Astrocyte (in vitro differentiated cells and primary cell): ENCODE results near the gene TH. TPM values are rescaled to one million over a fixed set of nuclear protein-coding genes. Genes with fewer than 3 reads are reported as not detected.

ENCODE experiments used
- DNase-seq: peaks from one replicate; pipeline ENCODE4 v3.0.0-alpha.2; 2010; ENCODE audit warnings: low read depth
- FAIRE-seq: peaks from 2 replicates; lab custom pipeline; 2011; peaks lifted over from hg19 to GRCh38; lab: Jason Lieb, UNC
- H2AFZ ChIP-seq: 2 replicates; pipeline ENCODE4 v1.6.0; 2012; ENCODE audit warnings: low read depth, low read length, inconsistent platforms
- H3K27ac ChIP-seq: 2 replicates; pipeline ENCODE4 v1.5.1; 2011; ENCODE audit warnings: low read depth, low read length, inconsistent platforms
- H3K27me3 ChIP-seq: 2 replicates; pipeline ENCODE4 v1.6.0; 2011; ENCODE audit warnings: low read length, inconsistent platforms; ENCODE audit not compliant: insufficient read depth
- H3K36me3 ChIP-seq: 2 replicates; pipeline ENCODE4 v1.5.1; 2011; ENCODE audit warnings: low read length, inconsistent platforms; ENCODE audit not compliant: insufficient read depth
- H3K4me1 ChIP-seq: 2 replicates; pipeline ENCODE4 v1.5.1; 2011; ENCODE audit warnings: low read length, inconsistent platforms; ENCODE audit not compliant: insufficient read depth
- H3K4me2 ChIP-seq: 2 replicates; pipeline ENCODE4 v1.6.0; 2012; ENCODE audit warnings: low read length, inconsistent platforms
- H3K4me3 ChIP-seq: 2 replicates; pipeline ENCODE4 v1.5.1; 2011; ENCODE audit warnings: low read depth, mild to moderate bottlenecking, low read length, inconsistent platforms; ENCODE audit not compliant: insufficient read depth
- H3K79me2 ChIP-seq: 2 replicates; pipeline ENCODE4 v1.6.0; 2012; ENCODE audit warnings: mild to moderate bottlenecking, low read length, inconsistent platforms; ENCODE audit not compliant: insufficient read depth
- H3K9ac ChIP-seq: 2 replicates; pipeline ENCODE4 v1.6.0; 2012; ENCODE audit warnings: mild to moderate bottlenecking, low read length, inconsistent platforms
- H3K9me3 ChIP-seq: 2 replicates; pipeline ENCODE4 v1.5.1; 2012; ENCODE audit warnings: low read depth, mild to moderate bottlenecking, low read length, inconsistent platforms; ENCODE audit not compliant: insufficient read depth
- H4K20me1 ChIP-seq: 2 replicates; pipeline ENCODE4 v1.6.0; 2012; ENCODE audit warnings: low read length, inconsistent platforms; ENCODE audit not compliant: insufficient read depth
- H3K27ac Mint-ChIP-seq: one replicate; pipeline ENCODE4 v1.8.0; 2021; ENCODE audit warnings: mild to moderate bottlenecking, mixed read lengths; ENCODE audit not compliant: unreplicated experiment
- H3K27me3 Mint-ChIP-seq: one replicate; pipeline ENCODE4 v1.8.0; 2021; ENCODE audit warnings: low read depth, mixed read lengths; ENCODE audit not compliant: unreplicated experiment
- H3K36me3 Mint-ChIP-seq: one replicate; pipeline ENCODE4 v1.8.0; 2021; ENCODE audit warnings: low read depth, mixed read lengths; ENCODE audit not compliant: unreplicated experiment
- H3K4me1 Mint-ChIP-seq: one replicate; pipeline ENCODE4 v1.8.0; 2021; ENCODE audit warnings: low read depth, mixed read lengths; ENCODE audit not compliant: unreplicated experiment
- H3K4me3 Mint-ChIP-seq: one replicate; pipeline ENCODE4 v1.8.0; 2021; ENCODE audit warnings: mild to moderate bottlenecking, moderate library complexity, mixed read lengths; ENCODE audit not compliant: unreplicated experiment
- H3K9me3 Mint-ChIP-seq: one replicate; pipeline ENCODE4 v1.8.0; 2021; ENCODE audit warnings: mild to moderate bottlenecking, mixed read lengths; ENCODE audit not compliant: unreplicated experiment
- CTCF ChIP-seq: IDR thresholded peaks from 2 replicates; pipeline ENCODE4 v1.5.1; 2011; ENCODE audit warnings: low read depth, mild to moderate bottlenecking, inconsistent platforms, low read length, moderate library complexity; ENCODE audit not compliant: insufficient read depth
- EZH2 ChIP-seq: IDR thresholded peaks from 2 replicates; pipeline ENCODE4 v1.6.1; 2012; ENCODE audit warnings: mild to moderate bottlenecking, low read length, inconsistent platforms; ENCODE audit not compliant: insufficient read depth
- total RNA-seq: library from RNA; stranded (reverse); gene quantifications from 2 replicates; pipeline ENCODE4 v1.2.1, GENCODE V29; 2021

TH gene
- total RNA-seq, 1 donor from 2014 or later: not detected

GRCh38 chr11:2200957-2201519 lies 29.4 kb upstream of the TH start:
- H3K27ac Mint-ChIP-seq: no peak overlapping the region
- TF ChIP-seq EZH2 (no peak), CTCF (no peak)
- H3K4me1 ChIP-seq: no peaks in the 10 kb centered on the region
- no peak overlapping the region for H3K4me2 ChIP-seq
- H3K36me3 ChIP-seq: no peaks in the 10 kb centered on the region
- H3K9me3 ChIP-seq: no peaks in the 10 kb centered on the region
- H3K4me1 Mint-ChIP-seq: no peaks in the 10 kb centered on the region
- peaks cover 28% of the 10 kb centered on the region for H3K27me3 Mint-ChIP-seq
- H4K20me1 ChIP-seq: peaks cover 6% of the 10 kb centered on the region
- H3K27me3 ChIP-seq: no peaks in the 10 kb centered on the region
- no peak overlapping the region for H3K9ac ChIP-seq
- DNase-seq (no peak), FAIRE-seq (no peak)
- no peak overlapping the region for H2AFZ ChIP-seq
- no peak overlapping the region for H3K27ac ChIP-seq
- no peak overlapping the region for H3K4me3 ChIP-seq
- H3K4me3 Mint-ChIP-seq: no peak overlapping the region
- H3K9me3 Mint-ChIP-seq: peaks cover 3% of the 10 kb centered on the region
- no peaks in the 10 kb centered on the region for H3K79me2 ChIP-seq
- H3K36me3 Mint-ChIP-seq: peaks cover 2% of the 10 kb centered on the region

GRCh38 chr11:2200536-2200935 lies 28.9 kb upstream of the TH start:
- no peak overlapping the region for H3K4me3 Mint-ChIP-seq
- no peaks in the 10 kb centered on the region for H3K4me1 ChIP-seq
- H3K4me2 ChIP-seq: no peak overlapping the region
- H3K9me3 ChIP-seq: no peaks in the 10 kb centered on the region
- no peak overlapping the region for H2AFZ ChIP-seq
- no peak overlapping the region for H3K9ac ChIP-seq
- no peaks in the 10 kb centered on the region for H3K79me2 ChIP-seq
- DNase-seq (no peak), FAIRE-seq (no peak)
- H3K27me3 Mint-ChIP-seq: peaks cover 32% of the 10 kb centered on the region
- no peak overlapping the region for H3K4me3 ChIP-seq
- H3K27me3 ChIP-seq: no peaks in the 10 kb centered on the region
- H4K20me1 ChIP-seq: peaks cover 6% of the 10 kb centered on the region
- H3K4me1 Mint-ChIP-seq: no peaks in the 10 kb centered on the region
- H3K27ac ChIP-seq: no peak overlapping the region
- peaks cover 2% of the 10 kb centered on the region for H3K36me3 Mint-ChIP-seq
- H3K27ac Mint-ChIP-seq: no peak overlapping the region
- H3K36me3 ChIP-seq: no peaks in the 10 kb centered on the region
- H3K9me3 Mint-ChIP-seq: peaks cover 3% of the 10 kb centered on the region
- TF ChIP-seq CTCF (no peak), EZH2 (no peak)

GRCh38 chr11:2199466-2200341 lies 28.1 kb upstream of the TH start:
- peaks cover 6% of the 10 kb centered on the region for H4K20me1 ChIP-seq
- no peaks in the 10 kb centered on the region for H3K79me2 ChIP-seq
- no peaks in the 10 kb centered on the region for H3K27me3 ChIP-seq
- Mint-ChIP-seq H3K4me1 (no peaks in the 10 kb centered on the region), H3K9me3 (peaks cover 3% of the 10 kb centered on the region), H3K27me3 (peaks cover 34% of the 10 kb centered on the region), H3K36me3 (peaks cover 2% of the 10 kb centered on the region), H3K27ac (no peak overlapping the region), H3K4me3 (no peak overlapping the region)
- no peak overlapping the region for H3K27ac ChIP-seq
- no peak overlapping the region for H3K4me2 ChIP-seq
- TF ChIP-seq CTCF (no peak), EZH2 (no peak)
- no peaks in the 10 kb centered on the region for H3K36me3 ChIP-seq
- H3K9me3 ChIP-seq: no peaks in the 10 kb centered on the region
- FAIRE-seq (no peak), DNase-seq (no peak)
- H3K4me1 ChIP-seq: no peaks in the 10 kb centered on the region
- no peak overlapping the region for H3K4me3 ChIP-seq
- no peak overlapping the region for H3K9ac ChIP-seq
- no peak overlapping the region for H2AFZ ChIP-seq
